OCI-M1 (cell line): ENCODE results near the gene APOL2.
A peak's percentile ranks its signal among the peaks of the same experiment; 100 is the strongest.
"Not testable (repeated sequence)": the region's sequence is repeated elsewhere in the genome, so short reads cannot be mapped to it uniquely, and the experiment has no call there.

Source experiments
- DNase-seq: peaks from one replicate; lab custom pipeline; 2025; lab: John Stamatoyannopoulos, UW

APOL2 gene

GRCh38 chr22:36239150-36239400 is 252 bp downstream of the APOL2 start:
- DNase-seq = no peak

- peak; percentile 69 for DNase-seq
Measured at GRCh38 chr22:36238373-36239149, 766 bp downstream of the APOL2 start.

GRCh38 chr22:36237462-36238372 is 1.6 kb downstream of the APOL2 start:
- peak; percentile 85 for DNase-seq

GRCh38 chr22:36236388-36237319 is 2.7 kb downstream of the APOL2 start:
- DNase-seq = no peak

- no peak for DNase-seq
Measured at GRCh38 chr22:36235585-36235984, 3.7 kb downstream of the APOL2 start.

- DNase-seq = no peak
Measured at GRCh38 chr22:36234919-36235318, 4.4 kb downstream of the APOL2 start.

GRCh38 chr22:36234213-36234612 is 5.1 kb downstream of the APOL2 start:
- no peak for DNase-seq

- no peak for DNase-seq
Measured at GRCh38 chr22:36233796-36234195, 5.5 kb downstream of the APOL2 start.

- DNase-seq = no peak
Measured at GRCh38 chr22:36232715-36233401, 6.5 kb downstream of the APOL2 start.

GRCh38 chr22:36231051-36231450 is 8.3 kb downstream of the APOL2 start:
- not testable (repeated sequence) for DNase-seq

GRCh38 chr22:36229649-36230048 is 9.7 kb downstream of the APOL2 start:
- not testable (repeated sequence) for DNase-seq

GRCh38 chr22:36228944-36229343 is 10.4 kb downstream of the APOL2 start:
- DNase-seq = no peak

- DNase-seq = not testable (repeated sequence)
Measured at GRCh38 chr22:36228369-36228768, 11.0 kb downstream of the APOL2 start.

GRCh38 chr22:36227806-36228205 is 11.5 kb downstream of the APOL2 start:
- no peak for DNase-seq

GRCh38 chr22:36227396-36227795 is 11.9 kb downstream of the APOL2 start:
- no peak for DNase-seq

- DNase-seq = no peak
Measured at GRCh38 chr22:36226189-36226588, 13.1 kb downstream of the APOL2 start.

- no peak for DNase-seq
Measured at GRCh38 chr22:36225333-36225922, 13.9 kb downstream of the APOL2 start.

GRCh38 chr22:36224245-36224644 is 15.1 kb downstream of the APOL2 start:
- DNase-seq = no peak

- DNase-seq = no peak
Measured at GRCh38 chr22:36223504-36223903, 15.8 kb downstream of the APOL2 start.

GRCh38 chr22:36222887-36223450 is 16.4 kb downstream of the APOL2 start:
- no peak for DNase-seq
